ENCODE results near the gene FREM3. TPM values are rescaled to one million over a fixed set of nuclear protein-coding genes. Genes with fewer than 3 reads are reported as not detected.

Gene FREM3
- total RNA-seq, 1 experiment from 2014 or later, result not detected

GRCh38 chr4:143558286-143558685 is 142.2 kb downstream of the FREM3 start:
- H3K9me2 ChIP-seq (replicated peaks; ENCODE audit: low read length), result no peaks in the 10 kb centered on the region
- DNase-seq (no peak), ATAC-seq (0 out of 2 replicates have a peak, but pooled peaks have one; percentile 2)
- H3K9me3 ChIP-seq (ENCODE audit: low read length), result no peaks in the 10 kb centered on the region
- H3K79me2 ChIP-seq (ENCODE audit: low read length), result no peaks in the 10 kb centered on the region
- TF ChIP-seq EZH2 (IDR thresholded peaks at IDR 0.05; ENCODE audit: low read length, unreplicated experiment), result no peak
- TF ChIP-seq CTCF (conservative IDR thresholded peaks at IDR 0.05; ENCODE audit: low read depth, low read length), result no peak
- TF ChIP-seq EZH2phosphoT487 (IDR thresholded peaks at IDR 0.05; ENCODE audit: borderline replicate concordance, low read length), result no peak
- H3K4me3 ChIP-seq (ENCODE audit: low read length), result no peak overlapping the region
- no peak overlapping the region for H3K27ac ChIP-seq (ENCODE audit: low read length)
- ChIA-PET POLR2A (ENCODE audit: unreplicated experiment) (interaction anchor here (0.6 kb wide), 1 partner anchor 1562 kb away, joined by 7 read pairs; no protein-coding TSS in a partner anchor), CTCF (interaction anchor here (1.0 kb wide), 1 partner anchor 44 kb away, joined by 7 read pairs; no protein-coding TSS in a partner anchor)
- BruUV-seq (replicated peaks), result no TSS peak
- peaks cover 11% of the 10 kb centered on the region for H3K36me3 ChIP-seq (ENCODE audit: low read depth, low read length)
- H2AFZ ChIP-seq (ENCODE audit: low read length), result peak overlapping the region; percentile 93
- H4K20me1 ChIP-seq (ENCODE audit: low read length), result no peaks in the 10 kb centered on the region
- H3K9ac ChIP-seq (ENCODE audit: low read length), result no peak overlapping the region
- no peaks in the 10 kb centered on the region for H3F3A ChIP-seq (ENCODE audit: low read length, unreplicated experiment)
- peak overlapping the region; percentile 85 for H3K4me2 ChIP-seq (ENCODE audit: low read length)
- H3K27me3 ChIP-seq (ENCODE audit: low read length), result no peaks in the 10 kb centered on the region
- intact Hi-C loops (cut with micrococcal nuclease), result loop anchor here (5.0 to 10.0 kb wide), 2 partner anchors 349 to 567 kb away; partner anchors contain the start of gene GYPE
- no peaks in the 10 kb centered on the region; the same call in 1 of the 2 replicates for H3K4me1 ChIP-seq (ENCODE audit: insufficient read depth, low read length)

GRCh38 chr4:143555676-143556075 is 144.8 kb downstream of the FREM3 start:
- peaks cover 29% of the 10 kb centered on the region for H3K36me3 ChIP-seq (ENCODE audit: low read depth, low read length)
- H3K9me3 ChIP-seq (ENCODE audit: low read length), result no peaks in the 10 kb centered on the region
- ChIA-PET CTCF (no interaction called here), POLR2A (ENCODE audit: unreplicated experiment) (no interaction called here)
- TF ChIP-seq EZH2phosphoT487 (IDR thresholded peaks at IDR 0.05; ENCODE audit: borderline replicate concordance, low read length) (no peak), CTCF (conservative IDR thresholded peaks at IDR 0.05; ENCODE audit: low read depth, low read length) (no peak), EZH2 (IDR thresholded peaks at IDR 0.05; ENCODE audit: low read length, unreplicated experiment) (no peak)
- H3K4me2 ChIP-seq (ENCODE audit: low read length), result no peak overlapping the region
- H3K9me2 ChIP-seq (replicated peaks; ENCODE audit: low read length), result no peaks in the 10 kb centered on the region
- no peaks in the 10 kb centered on the region for H3F3A ChIP-seq (ENCODE audit: low read length, unreplicated experiment)
- no peak overlapping the region for H2AFZ ChIP-seq (ENCODE audit: low read length)
- no peaks in the 10 kb centered on the region for H3K27me3 ChIP-seq (ENCODE audit: low read length)
- H3K27ac ChIP-seq (ENCODE audit: low read length), result no peak overlapping the region
- no peaks in the 10 kb centered on the region; the same call in 1 of the 2 replicates for H3K4me1 ChIP-seq (ENCODE audit: insufficient read depth, low read length)
- no TSS peak for BruUV-seq (replicated peaks)
- no peaks in the 10 kb centered on the region for H4K20me1 ChIP-seq (ENCODE audit: low read length)
- intact Hi-C loops (cut with micrococcal nuclease), result loop anchor here (5.0 to 10.0 kb wide), 2 partner anchors 352 to 569 kb away; partner anchors contain the start of gene GYPE
- H3K79me2 ChIP-seq (ENCODE audit: low read length), result no peaks in the 10 kb centered on the region
- ATAC-seq, result no peak
- no peak overlapping the region for H3K9ac ChIP-seq (ENCODE audit: low read length)
- no peak overlapping the region for H3K4me3 ChIP-seq (ENCODE audit: low read length)
- DNase-seq, result no peak
